Ectodermal cell (in vitro differentiated cells): ENCODE data around the gene BGN. TPM values are rescaled to one million over a fixed set of nuclear protein-coding genes. Genes with fewer than 3 reads are reported as not detected.

ENCODE experiments used
- H3K27ac ChIP-seq: 2 replicates; pipeline ENCODE4 v1.7.0; 2013; ENCODE audit warnings: mild to moderate bottlenecking, low read depth, low read length; ENCODE audit not compliant: insufficient read depth, poor library complexity, severe bottlenecking
- H3K27me3 ChIP-seq: 2 replicates; pipeline ENCODE4 v1.7.0; 2013; ENCODE audit warnings: mild to moderate bottlenecking, low read length; ENCODE audit not compliant: insufficient read depth, control insufficient read depth, poor library complexity, severe bottlenecking
- H3K36me3 ChIP-seq: one replicate; pipeline ENCODE4 v1.7.0; 2013; ENCODE audit warnings: low read length; ENCODE audit not compliant: control insufficient read depth, insufficient read depth
- H3K4me1 ChIP-seq: one replicate; pipeline ENCODE4 v1.7.0; 2013; ENCODE audit warnings: low read length; ENCODE audit not compliant: control insufficient read depth, insufficient read depth
- H3K4me3 ChIP-seq: 2 replicates; pipeline ENCODE4 v1.7.0; 2013; ENCODE audit warnings: low read depth, low read length, control low read depth; ENCODE audit not compliant: insufficient read depth
- H3K9me3 ChIP-seq: 2 replicates; pipeline ENCODE4 v1.7.0; 2013; ENCODE audit warnings: mild to moderate bottlenecking, low read length, moderate library complexity; ENCODE audit not compliant: control insufficient read depth
- WGBS, 2 experiments: methylation state at CpG; one replicate each; pipeline ENCODE4 v1.1.7; 2013; ENCODE audit warnings: missing lambda C conversion rate in 2 of 2; 5-methylcytosine and 5-hydroxymethylcytosine counted together
- polyA plus RNA-seq, 4 experiments: library from polyadenylated mRNA; stranded (reverse); fragments of 50-300 nt; gene quantifications; one replicate each; pipeline ENCODE4 v1.2.3, GENCODE V29; 2013

The BGN gene
- polyA plus RNA-seq (2013, experiment 1 of 4): 5.4 TPM
- 4.7 TPM for polyA plus RNA-seq (2013, experiment 2 of 4)
- polyA plus RNA-seq (2013, experiment 3 of 4): 7.7 TPM
- polyA plus RNA-seq (2013, experiment 4 of 4): 8.5 TPM

- Histone ChIP-seq H3K36me3 (no peaks in the 10 kb centered on the region), H3K4me1 (no peaks in the 10 kb centered on the region), H3K9me3 (no peaks in the 10 kb centered on the region), H3K27me3 (no peaks in the 10 kb centered on the region), H3K27ac (no peak within 1 kb of the TSS), H3K4me3 (no peak within 1 kb of the TSS)
- 21 to 26% methylated on average over 27 to 34 of the region's 41 CpGs for WGBS, 2 experiments
Observed at GRCh38 chrX:153494541-153495361, at the start of gene BGN. Gene BGN (plus strand): TSS chrX:153494980. CDS start chrX:153504632, 9,652 bp downstream.

GRCh38 chrX:153445106-153445855 lies 49.5 kb upstream of the BGN start:
- Histone ChIP-seq H3K4me1 (no peaks in the 10 kb centered on the region), H3K36me3 (no peaks in the 10 kb centered on the region), H3K9me3 (no peaks in the 10 kb centered on the region), H3K27me3 (no peaks in the 10 kb centered on the region), H3K27ac (no peak overlapping the region), H3K4me3 (no peak overlapping the region)
- 94 to 95% methylated on average over 35 of the region's 35 CpGs for WGBS, 2 experiments

- Histone ChIP-seq H3K4me1 (no peaks in the 10 kb centered on the region), H3K36me3 (no peaks in the 10 kb centered on the region), H3K27ac (no peak within 1 kb of the TSS), H3K27me3 (no peaks in the 10 kb centered on the region), H3K9me3 (no peaks in the 10 kb centered on the region), H3K4me3 (no peak within 1 kb of the TSS)
- WGBS, 2 experiments: 89 to 92% methylated on average over 30 of the region's 30 CpGs
Observed at GRCh38 chrX:153445856-153446635, 48.7 kb upstream of the BGN start, which contains the start of gene TREX2. Gene TREX2 (minus strand): TSS chrX:153446056. CDS start chrX:153445430, 626 bp downstream.

GRCh38 chrX:153446636-153446936 lies 48.2 kb upstream of the BGN start:
- H3K36me3 ChIP-seq: no peaks in the 10 kb centered on the region
- H3K27me3 ChIP-seq: no peaks in the 10 kb centered on the region
- no peaks in the 10 kb centered on the region for H3K4me1 ChIP-seq
- no peak overlapping the region for H3K4me3 ChIP-seq
- no peak overlapping the region for H3K27ac ChIP-seq
- WGBS, 2 experiments: 92 to 94% methylated on average over 10 of the region's 10 CpGs
- H3K9me3 ChIP-seq: no peaks in the 10 kb centered on the region

- no peaks in the 10 kb centered on the region for H3K9me3 ChIP-seq
- no peaks in the 10 kb centered on the region for H3K4me1 ChIP-seq
- WGBS, 2 experiments: 95 to 96% methylated on average over 17 of the region's 17 CpGs
- H3K36me3 ChIP-seq: no peaks in the 10 kb centered on the region
- no peaks in the 10 kb centered on the region for H3K27me3 ChIP-seq
- no peak overlapping the region for H3K27ac ChIP-seq
- H3K4me3 ChIP-seq: no peak overlapping the region
Observed at GRCh38 chrX:153446950-153447580, 47.7 kb upstream of the BGN start.

GRCh38 chrX:153447581-153447960 lies 47.2 kb upstream of the BGN start:
- Histone ChIP-seq H3K9me3 (no peaks in the 10 kb centered on the region), H3K27me3 (no peaks in the 10 kb centered on the region), H3K4me1 (no peaks in the 10 kb centered on the region), H3K36me3 (no peaks in the 10 kb centered on the region), H3K4me3 (no peak overlapping the region), H3K27ac (no peak overlapping the region)
- WGBS, 2 experiments: 87 to 92% methylated on average over 6 to 8 of the region's 8 CpGs

GRCh38 chrX:153448556-153449367 lies 46.0 kb upstream of the BGN start:
- Histone ChIP-seq H3K4me3 (no peak overlapping the region), H3K36me3 (no peaks in the 10 kb centered on the region), H3K4me1 (no peaks in the 10 kb centered on the region), H3K27ac (no peak overlapping the region), H3K9me3 (no peaks in the 10 kb centered on the region), H3K27me3 (no peaks in the 10 kb centered on the region)
- 93% methylated on average over 19 to 21 of the region's 21 CpGs for WGBS, 2 experiments

- Histone ChIP-seq H3K4me1 (no peaks in the 10 kb centered on the region), H3K36me3 (no peaks in the 10 kb centered on the region), H3K27ac (no peak overlapping the region), H3K9me3 (no peaks in the 10 kb centered on the region), H3K27me3 (no peaks in the 10 kb centered on the region), H3K4me3 (no peak overlapping the region)
- 93 to 95% methylated on average over 15 of the region's 15 CpGs for WGBS, 2 experiments
Observed at GRCh38 chrX:153449368-153450113, 45.2 kb upstream of the BGN start.
